Rectal smooth muscle tissue (tissue), 1 donor: ENCODE data around the gene ADAM23.

Source experiments
- H3K27ac ChIP-seq: one replicate; pipeline ENCODE4 v1.7.0; 2013; ENCODE audit warnings: low read depth, low read length, inconsistent platforms
- H3K27me3 ChIP-seq: one replicate; pipeline ENCODE4 v1.7.0; 2013; ENCODE audit warnings: low read length; ENCODE audit not compliant: control insufficient read depth, insufficient read depth
- H3K36me3 ChIP-seq: one replicate; pipeline ENCODE4 v1.7.0; 2013; ENCODE audit warnings: low read length; ENCODE audit not compliant: control insufficient read depth, insufficient read depth
- H3K4me1 ChIP-seq: one replicate; pipeline ENCODE4 v1.7.0; 2013; ENCODE audit warnings: low read length; ENCODE audit not compliant: control insufficient read depth, insufficient read depth
- H3K4me3 ChIP-seq: one replicate; pipeline ENCODE4 v1.7.0; 2013; ENCODE audit warnings: low read length
- H3K9ac ChIP-seq: one replicate; pipeline ENCODE4 v1.7.0; 2013; ENCODE audit warnings: low read length

Gene ADAM23

GRCh38 chr2:206481056-206481455 is 37.7 kb downstream of the ADAM23 start:
- H3K4me3 ChIP-seq: no peak overlapping the region
- H3K9ac ChIP-seq: no peak overlapping the region
- no peaks in the 10 kb centered on the region for H3K36me3 ChIP-seq

GRCh38 chr2:206482123-206482522 is 38.8 kb downstream of the ADAM23 start:
- no peaks in the 10 kb centered on the region for H3K27me3 ChIP-seq
- no peak overlapping the region for H3K27ac ChIP-seq
- no peak overlapping the region for H3K4me3 ChIP-seq
- no peaks in the 10 kb centered on the region for H3K4me1 ChIP-seq
- H3K9ac ChIP-seq: no peak overlapping the region
- H3K36me3 ChIP-seq: no peaks in the 10 kb centered on the region

More at GRCh38 chr2:206481056-206481455, 37.7 kb downstream of the ADAM23 start:
- no peak overlapping the region for H3K27ac ChIP-seq
- H3K27me3 ChIP-seq: no peaks in the 10 kb centered on the region
- H3K4me1 ChIP-seq: no peaks in the 10 kb centered on the region

- H3K27ac ChIP-seq: no peak overlapping the region
- no peaks in the 10 kb centered on the region for H3K4me1 ChIP-seq
- H3K9ac ChIP-seq: no peak overlapping the region
- H3K27me3 ChIP-seq: no peaks in the 10 kb centered on the region
- H3K4me3 ChIP-seq: no peak overlapping the region
- no peaks in the 10 kb centered on the region for H3K36me3 ChIP-seq
These were observed 39.3 kb downstream of the ADAM23 start for GRCh38 chr2:206482633-206483032.

GRCh38 chr2:206488053-206488452 is 44.7 kb downstream of the ADAM23 start:
- no peak overlapping the region for H3K4me3 ChIP-seq
- H3K27ac ChIP-seq: no peak overlapping the region
- no peaks in the 10 kb centered on the region for H3K4me1 ChIP-seq
- no peaks in the 10 kb centered on the region for H3K27me3 ChIP-seq
- no peaks in the 10 kb centered on the region for H3K36me3 ChIP-seq
- H3K9ac ChIP-seq: no peak overlapping the region

- Histone ChIP-seq H3K4me1 (no peaks in the 10 kb centered on the region), H3K27me3 (no peaks in the 10 kb centered on the region), H3K27ac (no peak overlapping the region), H3K36me3 (no peaks in the 10 kb centered on the region), H3K4me3 (no peak overlapping the region), H3K9ac (no peak overlapping the region)
These were observed 45.3 kb downstream of the ADAM23 start for GRCh38 chr2:206488623-206489022.

- no peaks in the 10 kb centered on the region for H3K4me1 ChIP-seq
- H3K9ac ChIP-seq: no peak overlapping the region
- H3K27ac ChIP-seq: no peak overlapping the region
- no peak overlapping the region for H3K4me3 ChIP-seq
- H3K27me3 ChIP-seq: no peaks in the 10 kb centered on the region
- H3K36me3 ChIP-seq: no peaks in the 10 kb centered on the region
These were observed 50.7 kb downstream of the ADAM23 start for GRCh38 chr2:206494061-206494460.

GRCh38 chr2:206502729-206503128 is 59.4 kb downstream of the ADAM23 start:
- H3K27me3 ChIP-seq: no peaks in the 10 kb centered on the region
- no peak overlapping the region for H3K4me3 ChIP-seq
- no peak overlapping the region for H3K9ac ChIP-seq
- no peak overlapping the region for H3K27ac ChIP-seq
- H3K36me3 ChIP-seq: no peaks in the 10 kb centered on the region
- H3K4me1 ChIP-seq: no peaks in the 10 kb centered on the region

- Histone ChIP-seq H3K27ac (no peak overlapping the region), H3K4me3 (no peak overlapping the region), H3K9ac (no peak overlapping the region), H3K36me3 (no peaks in the 10 kb centered on the region), H3K4me1 (no peaks in the 10 kb centered on the region), H3K27me3 (no peaks in the 10 kb centered on the region)
These were observed 68.0 kb downstream of the ADAM23 start for GRCh38 chr2:206511283-206511682.

- Histone ChIP-seq H3K4me3 (no peak overlapping the region), H3K9ac (no peak overlapping the region), H3K36me3 (no peaks in the 10 kb centered on the region), H3K4me1 (no peaks in the 10 kb centered on the region), H3K27me3 (no peaks in the 10 kb centered on the region), H3K27ac (no peak overlapping the region)
These were observed 69.7 kb downstream of the ADAM23 start for GRCh38 chr2:206512999-206513398.

- H3K27ac ChIP-seq: no peak overlapping the region
- H3K36me3 ChIP-seq: no peaks in the 10 kb centered on the region
- H3K9ac ChIP-seq: no peak overlapping the region
- no peaks in the 10 kb centered on the region for H3K27me3 ChIP-seq
- no peak overlapping the region for H3K4me3 ChIP-seq
- no peaks in the 10 kb centered on the region for H3K4me1 ChIP-seq
These were observed 72.2 kb downstream of the ADAM23 start for GRCh38 chr2:206515580-206515979.

- Histone ChIP-seq H3K36me3 (no peaks in the 10 kb centered on the region), H3K9ac (no peak overlapping the region), H3K27ac (no peak overlapping the region), H3K27me3 (no peaks in the 10 kb centered on the region), H3K4me1 (no peaks in the 10 kb centered on the region), H3K4me3 (no peak overlapping the region)
These were observed 75.7 kb downstream of the ADAM23 start for GRCh38 chr2:206518997-206519396.

- Histone ChIP-seq H3K27me3 (no peaks in the 10 kb centered on the region), H3K4me3 (no peak overlapping the region), H3K9ac (no peak overlapping the region), H3K27ac (no peak overlapping the region), H3K4me1 (no peaks in the 10 kb centered on the region), H3K36me3 (no peaks in the 10 kb centered on the region)
These were observed 77.1 kb downstream of the ADAM23 start for GRCh38 chr2:206520450-206520849.

GRCh38 chr2:206521115-206521514 is 77.8 kb downstream of the ADAM23 start:
- no peak overlapping the region for H3K9ac ChIP-seq
- no peaks in the 10 kb centered on the region for H3K4me1 ChIP-seq
- no peak overlapping the region for H3K27ac ChIP-seq
- H3K4me3 ChIP-seq: no peak overlapping the region
- H3K36me3 ChIP-seq: no peaks in the 10 kb centered on the region
- no peaks in the 10 kb centered on the region for H3K27me3 ChIP-seq
